Mesenchymal stem cell (in vitro differentiated cells and primary cell): ENCODE data around the gene TNIP3.

ENCODE experiments used
- DNase-seq: peaks from one replicate; pipeline ENCODE4 v3.0.0-alpha.2; 2013
- H2AFZ ChIP-seq: one replicate; pipeline ENCODE4 v1.6.1; 2013; ENCODE audit warnings: low read depth, mild to moderate bottlenecking, control low read depth, inconsistent platforms, low read length, moderate library complexity
- H2AK5ac ChIP-seq: 2 replicates; pipeline ENCODE4 v1.6.1; 2013; ENCODE audit warnings: low read length, moderate library complexity, mild to moderate bottlenecking, inconsistent platforms; ENCODE audit not compliant: severe bottlenecking
- H2BK120ac ChIP-seq: one replicate; pipeline ENCODE4 v1.6.1; 2013; ENCODE audit warnings: low read depth, mild to moderate bottlenecking, inconsistent platforms, low read length, moderate library complexity
- H2BK12ac ChIP-seq, 2 experiments: one replicate each; pipeline ENCODE4 v1.6.1; 2013; ENCODE audit warnings: inconsistent platforms in 2 of 2, low read length in 2 of 2, mild to moderate bottlenecking in 2 of 2, moderate library complexity in 2 of 2, control low read depth in 1 of 2
- H2BK15ac ChIP-seq: one replicate; pipeline ENCODE4 v1.6.1; 2013; ENCODE audit warnings: mild to moderate bottlenecking, low read depth, inconsistent platforms; ENCODE audit not compliant: poor library complexity, severe bottlenecking
- H2BK5ac ChIP-seq: 2 replicates; pipeline ENCODE4 v1.6.1; 2013; ENCODE audit warnings: low read depth, mild to moderate bottlenecking, low read length, control low read depth, inconsistent platforms; ENCODE audit not compliant: poor library complexity, severe bottlenecking
- H3K14ac ChIP-seq, 2 experiments: one replicate each; pipeline ENCODE4 v1.6.1; 2013; ENCODE audit warnings: inconsistent platforms in 2 of 2, low read length in 2 of 2, control low read depth in 1 of 2, mild to moderate bottlenecking in 1 of 2, moderate library complexity in 1 of 2
- H3K18ac ChIP-seq, 2 experiments: one replicate each; pipeline ENCODE4 v1.6.1; 2013; ENCODE audit warnings: inconsistent platforms in 2 of 2, low read length in 2 of 2, control low read depth in 1 of 2, low read depth in 1 of 2, mild to moderate bottlenecking in 1 of 2
- H3K23ac ChIP-seq, 2 experiments: one replicate each; pipeline ENCODE4 v1.6.1; 2013; ENCODE audit warnings: inconsistent platforms in 2 of 2, low read length in 2 of 2, mild to moderate bottlenecking in 2 of 2, moderate library complexity in 2 of 2, control low read depth in 1 of 2
- H3K27ac ChIP-seq: 2 replicates; pipeline ENCODE4 v1.5.1; 2013; ENCODE audit warnings: mild to moderate bottlenecking, moderate library complexity, low read length, control low read depth, inconsistent platforms; ENCODE audit not compliant: poor library complexity, severe bottlenecking
- H3K27me3 ChIP-seq, 2 experiments: 2 replicates each; pipeline versions ENCODE4 v1.6.1 to v1.7.0; 2013; ENCODE audit warnings: low read length in 2 of 2, mild to moderate bottlenecking in 2 of 2, moderate library complexity in 2 of 2, control low read depth in 1 of 2, inconsistent platforms in 1 of 2; ENCODE audit not compliant: control insufficient read depth in 1 of 2, insufficient read depth in 1 of 2
- H3K36me3 ChIP-seq, 2 experiments: 2 replicates each; pipeline versions ENCODE4 v1.6.1 to v1.7.0; 2013; ENCODE audit warnings: low read length in 2 of 2, control low read depth in 1 of 2, inconsistent platforms in 1 of 2, low read depth in 1 of 2, mild to moderate bottlenecking in 1 of 2; ENCODE audit not compliant: insufficient read depth in 2 of 2, control insufficient read depth in 1 of 2
- H3K4ac ChIP-seq, 2 experiments: one replicate each; pipeline ENCODE4 v1.6.1; 2013; ENCODE audit warnings: inconsistent platforms in 2 of 2, low read length in 2 of 2, mild to moderate bottlenecking in 2 of 2, moderate library complexity in 2 of 2, control low read depth in 1 of 2, low read depth in 1 of 2
- H3K4me1 ChIP-seq: 2 replicates; pipeline ENCODE4 v1.6.1; 2013; ENCODE audit warnings: low read depth, low read length, control low read depth; ENCODE audit not compliant: control insufficient read depth, insufficient read depth
- H3K4me2 ChIP-seq: 2 replicates; pipeline ENCODE4 v1.6.1; 2013; ENCODE audit warnings: low read length, mild to moderate bottlenecking, inconsistent platforms; ENCODE audit not compliant: poor library complexity, severe bottlenecking
- H3K4me3 ChIP-seq, 2 experiments: 2 replicates each; pipeline versions ENCODE4 v1.5.1 to v1.7.0; 2013; ENCODE audit warnings: low read length in 2 of 2, mild to moderate bottlenecking in 2 of 2, control low read depth in 1 of 2, low read depth in 1 of 2; ENCODE audit not compliant: insufficient read depth in 1 of 2
- H3K79me1 ChIP-seq: replicated peaks from 2 replicates; pipeline ENCODE4 v1.6.1; 2013; ENCODE audit warnings: mild to moderate bottlenecking, control low read depth, low read length, inconsistent platforms; ENCODE audit not compliant: poor library complexity, severe bottlenecking
- H3K9ac ChIP-seq: 2 replicates; pipeline ENCODE4 v1.7.0; 2013; ENCODE audit warnings: mild to moderate bottlenecking, low read length, moderate library complexity
- H3K9me3 ChIP-seq: 2 replicates; pipeline ENCODE4 v1.7.0; 2013; ENCODE audit warnings: mild to moderate bottlenecking, low read length; ENCODE audit not compliant: control insufficient read depth
- H4K8ac ChIP-seq: one replicate; pipeline ENCODE4 v1.6.1; 2013; ENCODE audit warnings: inconsistent platforms, mild to moderate bottlenecking, low read length, moderate library complexity
- H4K91ac ChIP-seq: one replicate; pipeline ENCODE4 v1.6.1; 2013; ENCODE audit warnings: mild to moderate bottlenecking, low read length, inconsistent platforms
- WGBS: methylation state at CpG from one replicate; pipeline ENCODE4 v1.1.7; 2013; ENCODE audit warnings: mixed read lengths; 5-methylcytosine and 5-hydroxymethylcytosine counted together

Gene TNIP3

DNA sequence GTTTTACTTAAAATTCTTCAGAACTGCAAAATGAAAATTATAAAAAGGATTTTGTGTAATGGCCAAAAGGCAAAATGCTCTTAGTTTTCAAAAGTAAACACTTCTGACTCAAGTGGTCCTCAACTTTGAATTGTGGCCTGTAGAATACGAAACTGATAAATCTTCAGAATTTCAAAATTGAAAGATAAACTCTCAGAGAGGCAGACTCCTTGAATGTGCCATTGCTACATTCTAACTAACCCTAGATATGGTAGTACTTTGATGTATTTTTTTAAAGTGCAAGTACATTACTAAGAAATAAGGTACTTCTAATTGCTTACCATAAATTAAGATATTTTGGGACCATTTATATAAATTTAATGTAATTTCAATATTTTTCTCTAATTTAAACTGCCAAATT lies 44.4 kb downstream of the TNIP3 start:
- DNase-seq = no peak
- no peak overlapping the region for H3K14ac ChIP-seq
- no peak overlapping the region for H2BK15ac ChIP-seq
- H2AK5ac ChIP-seq = no peak overlapping the region
- H3K36me3 ChIP-seq = no peaks in the 10 kb centered on the region
- no peaks in the 10 kb centered on the region for H3K4me1 ChIP-seq
- H3K4me3 ChIP-seq = no peak overlapping the region
- no CpG with 5 or more reads among the region's 1 CpG for whole genome bisulfite sequencing
- no peak overlapping the region for H4K8ac ChIP-seq
- no peak overlapping the region for H2AFZ ChIP-seq
- H3K4me2 ChIP-seq = no peak overlapping the region
- H3K4ac ChIP-seq = no peak overlapping the region
- no peak overlapping the region for H3K18ac ChIP-seq
- H3K27me3 ChIP-seq = no peaks in the 10 kb centered on the region
- no peak overlapping the region for H2BK12ac ChIP-seq
- no peak overlapping the region for H2BK120ac ChIP-seq
- H4K91ac ChIP-seq = no peak overlapping the region
- H3K27ac ChIP-seq = no peak overlapping the region
- no peaks in the 10 kb centered on the region for H3K79me1 ChIP-seq
- no peak overlapping the region for H3K9ac ChIP-seq
- no peak overlapping the region for H2BK5ac ChIP-seq
- H3K23ac ChIP-seq = no peak overlapping the region
- no peaks in the 10 kb centered on the region for H3K9me3 ChIP-seq

DNA sequence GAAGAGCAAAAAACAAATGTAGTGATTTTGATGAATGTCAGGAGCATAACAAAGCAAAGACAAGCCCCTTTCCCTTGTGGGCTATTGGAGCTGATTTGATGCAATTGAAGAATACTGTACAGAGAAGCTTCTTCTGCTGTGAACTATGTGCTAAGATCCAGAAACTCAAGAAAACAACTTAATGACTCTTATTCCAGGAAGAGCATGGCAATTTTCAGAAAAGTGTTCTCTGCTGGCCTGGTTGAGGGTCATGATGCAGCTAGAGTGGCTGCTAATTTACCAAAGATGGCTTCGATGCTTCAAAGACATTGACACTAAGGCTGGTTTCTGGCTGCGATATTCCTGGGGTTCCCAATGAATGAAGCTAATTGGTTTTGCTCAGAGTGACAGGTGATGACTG lies 45.8 kb downstream of the TNIP3 start:
- H3K18ac ChIP-seq = no peak overlapping the region
- H2BK120ac ChIP-seq = no peak overlapping the region
- H3K4me2 ChIP-seq = no peak overlapping the region
- H3K9me3 ChIP-seq = no peaks in the 10 kb centered on the region
- H3K27me3 ChIP-seq = no peaks in the 10 kb centered on the region
- no peak overlapping the region for H3K9ac ChIP-seq
- no peak overlapping the region for H3K14ac ChIP-seq
- H3K27ac ChIP-seq = no peak overlapping the region
- no peak overlapping the region for H2AFZ ChIP-seq
- H3K79me1 ChIP-seq = no peaks in the 10 kb centered on the region
- WGBS = no CpG with 5 or more reads among the region's 2 CpGs
- no peak overlapping the region for H3K23ac ChIP-seq
- no peak overlapping the region for H3K4ac ChIP-seq
- H4K8ac ChIP-seq = no peak overlapping the region
- H4K91ac ChIP-seq = no peak overlapping the region
- H2BK5ac ChIP-seq = no peak overlapping the region
- no peak overlapping the region for H2BK12ac ChIP-seq
- H2AK5ac ChIP-seq = no peak overlapping the region
- no peaks in the 10 kb centered on the region for H3K4me1 ChIP-seq
- DNase-seq = no peak
- H2BK15ac ChIP-seq = no peak overlapping the region
- no peaks in the 10 kb centered on the region for H3K36me3 ChIP-seq
- H3K4me3 ChIP-seq = no peak overlapping the region

GRCh38 chr4:121114756-121115155 lies 49.4 kb downstream of the TNIP3 start:
- Histone ChIP-seq H3K9ac (no peak overlapping the region), H3K14ac (no peak overlapping the region), H4K8ac (no peak overlapping the region), H3K18ac (no peak overlapping the region), H2AK5ac (no peak overlapping the region), H3K27ac (no peak overlapping the region), H2BK12ac (no peak overlapping the region), H3K36me3 (no peaks in the 10 kb centered on the region), H2BK120ac (no peak overlapping the region), H2AFZ (no peak overlapping the region), H2BK5ac (no peak overlapping the region), H3K4me2 (no peak overlapping the region), H3K23ac (no peak overlapping the region), H3K4me1 (no peaks in the 10 kb centered on the region), H3K4ac (no peak overlapping the region), H3K4me3 (no peak overlapping the region), H3K27me3 (no peaks in the 10 kb centered on the region), H4K91ac (no peak overlapping the region), H2BK15ac (no peak overlapping the region), H3K9me3 (peaks cover 8% of the 10 kb centered on the region), H3K79me1 (no peaks in the 10 kb centered on the region)
- DNase-seq = no peak
- WGBS = no CpG with 5 or more reads among the region's 1 CpG

DNA sequence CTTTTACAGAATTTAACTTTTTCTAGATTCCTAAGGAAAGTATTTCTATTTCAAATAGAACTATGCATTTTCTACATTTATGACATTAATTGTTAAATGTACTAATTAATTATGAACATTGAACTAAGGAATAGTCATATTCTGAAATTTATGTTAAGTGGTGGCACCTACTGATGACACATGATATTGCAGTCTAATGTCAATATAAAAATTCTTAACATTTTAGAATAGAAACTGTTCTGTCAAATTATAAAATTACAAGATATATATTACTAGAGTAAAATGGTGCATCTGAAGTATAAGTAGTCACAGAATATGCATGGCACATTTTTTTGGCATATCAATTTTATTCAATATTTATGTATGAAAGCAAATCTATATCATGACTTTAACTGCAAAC lies 51.6 kb downstream of the TNIP3 start:
- Histone ChIP-seq H4K8ac (no peak overlapping the region), H3K9me3 (peaks cover 8% of the 10 kb centered on the region), H2AK5ac (no peak overlapping the region), H3K27ac (no peak overlapping the region), H2BK15ac (no peak overlapping the region), H2BK12ac (no peak overlapping the region), H3K36me3 (no peaks in the 10 kb centered on the region), H2BK5ac (no peak overlapping the region), H3K4ac (no peak overlapping the region), H3K27me3 (no peaks in the 10 kb centered on the region), H3K14ac (no peak overlapping the region), H3K18ac (no peak overlapping the region), H3K79me1 (no peaks in the 10 kb centered on the region), H3K4me3 (no peak overlapping the region), H3K9ac (no peak overlapping the region), H3K4me1 (no peaks in the 10 kb centered on the region), H3K4me2 (no peak overlapping the region), H2BK120ac (no peak overlapping the region), H4K91ac (no peak overlapping the region), H2AFZ (no peak overlapping the region), H3K23ac (no peak overlapping the region)
- no peak for DNase-seq
